Liver (tissue), 9 donors: ENCODE data around the gene MTG1. TPM values are rescaled to one million over a fixed set of nuclear protein-coding genes. Genes with fewer than 3 reads are reported as not detected.

Experiments
- DNase-seq: peaks from one replicate; pipeline ENCODE4 v3.0.0-alpha.2; 2017; ENCODE audit warnings: low spot score
- H3K27ac ChIP-seq, 2 donors: one replicate each; pipeline ENCODE4 v1.7.0; 2013; ENCODE audit warnings: inconsistent platforms in 2 of 2, low read length in 2 of 2, control low read depth in 1 of 2, low read depth in 1 of 2, mild to moderate bottlenecking in 1 of 2
- H3K27me3 ChIP-seq, 4 donors: one replicate each; pipeline versions ENCODE4 v1.6.1 to v1.7.0; 2013; ENCODE audit warnings: low read length in 3 of 4, inconsistent platforms in 1 of 4, mild to moderate bottlenecking in 1 of 4, moderate library complexity in 1 of 4; ENCODE audit not compliant: control insufficient read depth in 4 of 4, insufficient read depth in 4 of 4
- H3K36me3 ChIP-seq, 4 donors: one replicate each; pipeline versions ENCODE4 v1.6.1 to v1.7.0; 2013; ENCODE audit warnings: low read length in 3 of 4, mild to moderate bottlenecking in 3 of 4, low read depth in 1 of 4, moderate library complexity in 1 of 4; ENCODE audit not compliant: control insufficient read depth in 4 of 4, insufficient read depth in 3 of 4
- H3K4me1 ChIP-seq, 4 donors: one replicate each; pipeline versions ENCODE4 v1.6.1 to v1.7.0; 2013; ENCODE audit warnings: low read length in 3 of 4, mild to moderate bottlenecking in 3 of 4, moderate library complexity in 1 of 4; ENCODE audit not compliant: control insufficient read depth in 4 of 4, insufficient read depth in 4 of 4
- H3K4me3 ChIP-seq, 3 donors: one replicate each; pipeline versions ENCODE4 v1.6.1 to v1.7.0; 2013; ENCODE audit warnings: low read length in 3 of 3, control low read depth in 1 of 3, low read depth in 1 of 3, mild to moderate bottlenecking in 1 of 3
- H3K9ac ChIP-seq, 2 donors: one replicate each; pipeline ENCODE4 v1.7.0; 2013; ENCODE audit warnings: low read length in 2 of 2, mild to moderate bottlenecking in 2 of 2, moderate library complexity in 2 of 2, control low read depth in 1 of 2, low read depth in 1 of 2
- H3K9me3 ChIP-seq, 4 donors: one replicate each; pipeline versions ENCODE4 v1.6.1 to v1.7.0; 2013; ENCODE audit warnings: low read length in 3 of 4; ENCODE audit not compliant: control insufficient read depth in 4 of 4
- ATF3 ChIP-seq: IDR thresholded peaks from 2 replicates; pipeline ENCODE4 v1.6.1; 2016; ENCODE audit warnings: antibody characterized with exemption
- CTCF ChIP-seq: fragments of 150-350 bp; IDR thresholded peaks from 2 replicates; pipeline ENCODE4 v1.5.1; 2017; ENCODE audit warnings: improper control_type of control experiment, low read depth, low read length; ENCODE audit not compliant: missing input control
- EGR1 ChIP-seq, 2 donors: IDR thresholded peaks; 2 replicates each; pipeline ENCODE4 v1.6.1; 2016 to 2018; ENCODE audit warnings: antibody characterized with exemption in 2 of 2, low read depth in 2 of 2
- FOXA1 ChIP-seq: IDR thresholded peaks from 2 replicates; pipeline ENCODE4 v1.6.1; 2016; ENCODE audit warnings: antibody characterized with exemption
- FOXA2 ChIP-seq: IDR thresholded peaks from 2 replicates; pipeline ENCODE4 v1.6.1; 2016; ENCODE audit warnings: antibody characterized with exemption
- GABPA ChIP-seq, 2 donors: IDR thresholded peaks in 1 of 2; conservative IDR thresholded peaks in 1 of 2; 2 replicates each; pipeline ENCODE4 v1.6.1; 2016; ENCODE audit warnings: antibody characterized with exemption in 2 of 2, mild to moderate bottlenecking in 1 of 2, moderate library complexity in 1 of 2
- HNF4A ChIP-seq, 2 donors: conservative IDR thresholded peaks; 2 replicates each; pipeline ENCODE4 v1.6.1; 2016; ENCODE audit warnings: antibody characterized with exemption in 2 of 2, mild to moderate bottlenecking in 2 of 2
- HNF4G ChIP-seq: IDR thresholded peaks from 2 replicates; pipeline ENCODE4 v1.6.1; 2016; ENCODE audit warnings: antibody characterized with exemption
- JUND ChIP-seq, 2 donors: IDR thresholded peaks; 2 replicates each; pipeline ENCODE4 v1.6.1; 2016; ENCODE audit warnings: antibody characterized with exemption in 2 of 2
- RAD21 ChIP-seq, 2 donors: IDR thresholded peaks; 2 replicates each; pipeline ENCODE4 v1.6.1; 2016; ENCODE audit warnings: antibody characterized with exemption in 2 of 2, mild to moderate bottlenecking in 2 of 2
- REST ChIP-seq: IDR thresholded peaks from 2 replicates; pipeline ENCODE4 v1.6.1; 2016; ENCODE audit warnings: antibody characterized with exemption, mild to moderate bottlenecking
- RXRA ChIP-seq, 2 donors: IDR thresholded peaks; 2 replicates each; pipeline ENCODE4 v1.6.1; 2017 to 2018; ENCODE audit warnings: antibody characterized with exemption in 2 of 2, mild to moderate bottlenecking in 1 of 2
- SP1 ChIP-seq: IDR thresholded peaks from 2 replicates; pipeline ENCODE4 v1.6.1; 2018; ENCODE audit warnings: antibody characterized with exemption, mild to moderate bottlenecking
- TAF1 ChIP-seq: conservative IDR thresholded peaks from 2 replicates; pipeline ENCODE4 v1.6.1; 2016; ENCODE audit warnings: antibody characterized with exemption, mild to moderate bottlenecking
- YY1 ChIP-seq: IDR thresholded peaks from 2 replicates; pipeline ENCODE4 v1.6.1; 2016; ENCODE audit warnings: antibody characterized with exemption, mild to moderate bottlenecking
- WGBS: extraction: QIAGEN DNeasy Blood & Tissue Kit; methylation state at CpG from one replicate; pipeline ENCODE4 v1.1.7; 2013; 5-methylcytosine and 5-hydroxymethylcytosine counted together
- polyA plus RNA-seq, 2 donors: library from polyadenylated mRNA; stranded (reverse) in 1 of 2; unstranded in 1 of 2; fragments of 200-250 nt in 1 of 2; fragments of >200 nt in 1 of 2; fragmentation: Nextera tagmentation in 1 of 2; extraction: Ambion mirVana in 1 of 2; gene quantifications; one replicate each; pipeline versions ENCODE4 v1.2.1 to v1.2.3, GENCODE V29; 2013 to 2015
- total RNA-seq, 2 donors: library from RNA; depleted of rRNA; stranded (reverse); fragments of >200 nt; gene quantifications; one replicate each; pipeline ENCODE4 v1.2.3, GENCODE V29; 2014
- TF ChIP-seq, protein P1 (sequence below): IDR thresholded peaks from 2 replicates; pipeline ENCODE4 v1.6.1; 2016; ENCODE audit warnings: antibody characterized with exemption
- donor health status: healthy.
- donor health status: healthy.
- donor health status: healthy.
- donor health status: healthy.
- donor health status: healthy.

The MTG1 gene
- total and polyA plus RNA-seq, 4 donors, result 19.4 to 70.6 (median 38.2) TPM

DNA sequence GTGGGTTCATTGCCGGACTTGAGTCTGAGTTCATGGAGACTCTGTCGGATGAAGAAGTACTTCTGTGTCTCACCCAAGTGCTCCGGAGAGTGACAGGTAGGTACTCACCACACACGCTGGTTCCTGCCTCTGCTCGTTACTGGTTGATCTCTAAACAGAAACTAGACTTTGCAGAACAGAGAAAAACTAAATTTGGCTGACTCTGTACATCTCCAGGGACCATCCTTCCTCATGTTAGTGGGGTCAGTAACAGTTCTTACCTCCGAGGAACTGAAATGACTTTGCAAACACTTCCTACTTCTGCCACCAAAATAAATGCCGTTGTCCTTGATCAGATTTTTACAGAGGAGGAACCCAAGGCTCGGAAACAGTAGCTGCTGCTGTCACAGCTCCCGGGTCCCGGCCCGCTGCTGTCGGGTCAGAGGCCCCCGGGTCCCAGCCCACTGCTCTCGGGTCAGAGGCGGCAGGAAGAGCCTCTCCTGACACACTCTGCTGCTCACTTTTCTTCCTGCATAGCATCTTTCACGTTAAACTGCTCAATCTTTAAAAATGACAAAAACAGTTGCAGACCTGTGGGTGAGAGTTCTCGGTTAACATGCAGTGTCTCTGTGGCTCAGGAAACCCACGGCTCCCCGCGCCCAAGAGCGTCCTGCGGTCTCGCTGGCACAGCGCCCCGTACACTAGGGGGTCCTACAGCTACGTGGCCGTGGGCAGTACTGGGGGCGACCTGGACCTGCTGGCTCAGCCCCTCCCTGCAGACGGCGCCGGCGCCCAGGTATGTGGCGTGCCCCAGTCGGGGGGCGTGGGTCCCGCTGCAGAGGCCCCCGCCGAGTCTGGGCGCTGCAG lies 4.8 kb upstream of the MTG1 start:
- 81% methylated on average over 39 of the region's 39 CpGs for WGBS
- Histone ChIP-seq H3K4me1 (peaks cover 0 to 6% (median 2%) of the 10 kb centered on the region in 4 donors), H3K9me3 (no peaks in the 10 kb centered on the region), H3K27ac (peak overlapping the region in 1 of 2 donors; percentile 28), H3K4me3 (no peak overlapping the region), H3K9ac (no peak overlapping the region), H3K36me3 (peaks cover 0 to 17% (median 10%) of the 10 kb centered on the region in 4 donors), H3K27me3 (no peaks in the 10 kb centered on the region)
- TF ChIP-seq TAF1 (no peak), EGR1 (IDR thresholded peaks at IDR 0.05; ENCODE audit: low read depth in 2 of 2) (no peak), SP1 (no peak), CTCF (no peak), ATF3 (no peak), HNF4G (no peak), YY1 (no peak), JUND (IDR thresholded peaks at IDR 0.05) (no peak), FOXA1 (no peak), RAD21 (IDR thresholded peaks at IDR 0.05) (no peak), REST (no peak), HNF4A (conservative IDR thresholded peaks at IDR 0.05) (no peak)
- no peak for DNase-seq

- Histone ChIP-seq H3K27me3 (no peaks in the 10 kb centered on the region), H3K27ac (no peak overlapping the region), H3K4me1 (peaks cover 5 to 15% (median 7%) of the 10 kb centered on the region in 4 donors), H3K4me3 (no peak overlapping the region), H3K9ac (no peak overlapping the region), H3K36me3 (peaks cover 0 to 11% (median 6%) of the 10 kb centered on the region in 4 donors), H3K9me3 (no peaks in the 10 kb centered on the region)
- 93% methylated on average over 19 of the region's 19 CpGs for WGBS
- no peak for DNase-seq
- no peak for TF ChIP-seq FOXA1
- TF ChIP-seq EGR1 (IDR thresholded peaks at IDR 0.05; ENCODE audit: low read depth in 2 of 2), result no peak
- TF ChIP-seq HNF4A (conservative IDR thresholded peaks at IDR 0.05), result no peak
- TF ChIP-seq, protein P1, sequence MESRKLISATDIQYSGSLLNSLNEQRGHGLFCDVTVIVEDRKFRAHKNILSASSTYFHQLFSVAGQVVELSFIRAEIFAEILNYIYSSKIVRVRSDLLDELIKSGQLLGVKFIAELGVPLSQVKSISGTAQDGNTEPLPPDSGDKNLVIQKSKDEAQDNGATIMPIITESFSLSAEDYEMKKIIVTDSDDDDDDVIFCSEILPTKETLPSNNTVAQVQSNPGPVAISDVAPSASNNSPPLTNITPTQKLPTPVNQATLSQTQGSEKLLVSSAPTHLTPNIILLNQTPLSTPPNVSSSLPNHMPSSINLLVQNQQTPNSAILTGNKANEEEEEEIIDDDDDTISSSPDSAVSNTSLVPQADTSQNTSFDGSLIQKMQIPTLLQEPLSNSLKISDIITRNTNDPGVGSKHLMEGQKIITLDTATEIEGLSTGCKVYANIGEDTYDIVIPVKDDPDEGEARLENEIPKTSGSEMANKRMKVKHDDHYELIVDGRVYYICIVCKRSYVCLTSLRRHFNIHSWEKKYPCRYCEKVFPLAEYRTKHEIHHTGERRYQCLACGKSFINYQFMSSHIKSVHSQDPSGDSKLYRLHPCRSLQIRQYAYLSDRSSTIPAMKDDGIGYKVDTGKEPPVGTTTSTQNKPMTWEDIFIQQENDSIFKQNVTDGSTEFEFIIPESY, result no peak
- no peak for TF ChIP-seq TAF1
- no peak for TF ChIP-seq RXRA (IDR thresholded peaks at IDR 0.05)
- TF ChIP-seq REST, result no peak
- TF ChIP-seq FOXA2, result no peak
- no peak for TF ChIP-seq JUND (IDR thresholded peaks at IDR 0.05)
- TF ChIP-seq GABPA (IDR thresholded peaks at IDR 0.05 in 1 of 2, conservative IDR thresholded peaks at IDR 0.05 in 1 of 2), result no peak
- TF ChIP-seq YY1, result no peak
These were observed 3.2 kb upstream of the MTG1 start for GRCh38 chr10:133390597-133391248.
